T-helper 1 cell (primary cell): Measurements from ENCODE around the gene TMEM185A.
"Not testable (repeated sequence)": the region's sequence is repeated elsewhere in the genome, so short reads cannot be mapped to it uniquely, and the experiment has no call there.

Experiments used
- DNase-seq, 5 donors: peaks; one replicate each; pipeline ENCODE4 v3.0.0-alpha.2; 2012 to 2020

Gene TMEM185A

GRCh38 chrX:149619662-149620061 is 11.9 kb downstream of the TMEM185A start:
- not testable (repeated sequence) for DNase-seq

- no peak for DNase-seq
Measured at GRCh38 chrX:149618871-149619270, 12.7 kb downstream of the TMEM185A start.

- no peak for DNase-seq
Measured at GRCh38 chrX:149611623-149612175, 19.9 kb downstream of the TMEM185A start.

GRCh38 chrX:149610511-149610910 is 21.1 kb downstream of the TMEM185A start:
- DNase-seq, result no peak

- DNase-seq, result no peak
Measured at GRCh38 chrX:149607699-149608098, 23.9 kb downstream of the TMEM185A start.

- not testable (repeated sequence) for DNase-seq
Measured at GRCh38 chrX:149605248-149605885, 26.2 kb downstream of the TMEM185A start.

GRCh38 chrX:149598603-149599002 is 33.0 kb downstream of the TMEM185A start:
- DNase-seq, result not testable (repeated sequence)

- DNase-seq, result not testable (repeated sequence)
Measured at GRCh38 chrX:149595943-149596342, 35.6 kb downstream of the TMEM185A start.

- not testable (repeated sequence) for DNase-seq
Measured at GRCh38 chrX:149595214-149595613, 36.4 kb downstream of the TMEM185A start, which contains the start of gene HSFX2. HSFX2 (minus strand) TSS chrX:149595314; CDS start chrX:149594700, 614 bp downstream.

- not testable (repeated sequence) for DNase-seq
Measured at GRCh38 chrX:149590993-149591392, 40.6 kb downstream of the TMEM185A start.

GRCh38 chrX:149587359-149587758 is 44.2 kb downstream of the TMEM185A start, which contains the start of gene MAGEA9B:
MAGEA9B (minus strand) TSS chrX:149587459; CDS start chrX:149583179, 4,280 bp downstream.
- not testable (repeated sequence) for DNase-seq

- DNase-seq, result not testable (repeated sequence)
Measured at GRCh38 chrX:149585631-149586030, 46.0 kb downstream of the TMEM185A start.

GRCh38 chrX:149573456-149573855 is 58.1 kb downstream of the TMEM185A start:
- DNase-seq, result not testable (repeated sequence)

GRCh38 chrX:149572743-149573142 is 58.8 kb downstream of the TMEM185A start:
- no peak for DNase-seq

GRCh38 chrX:149571770-149572169 is 59.8 kb downstream of the TMEM185A start:
- DNase-seq, result no peak

GRCh38 chrX:149570668-149571067 is 60.9 kb downstream of the TMEM185A start:
- no peak for DNase-seq

- peak in 1 of 5 donors; percentile 25 for DNase-seq
Measured at GRCh38 chrX:149569770-149570169, 61.8 kb downstream of the TMEM185A start.

- DNase-seq, result no peak
Measured at GRCh38 chrX:149568701-149569296, 62.8 kb downstream of the TMEM185A start.

- DNase-seq, result no peak
Measured at GRCh38 chrX:149567621-149568417, 63.8 kb downstream of the TMEM185A start.

- no peak for DNase-seq
Measured at GRCh38 chrX:149563359-149563758, 68.2 kb downstream of the TMEM185A start.

GRCh38 chrX:149555251-149555650 is 76.3 kb downstream of the TMEM185A start:
- DNase-seq, result not testable (repeated sequence)

- DNase-seq, result not testable (repeated sequence)
Measured at GRCh38 chrX:149551939-149552248, 79.7 kb downstream of the TMEM185A start.
